HG03378 (cell line): ENCODE data around the gene ARIH1.
A peak's percentile ranks its signal among the peaks of the same experiment; 100 is the strongest.
"Not testable (repeated sequence)": the region's sequence is repeated elsewhere in the genome, so short reads cannot be mapped to it uniquely, and the experiment has no call there.

ENCODE experiments used
- ATAC-seq: cut with Tn5 transposase; IDR thresholded peaks from one replicate; pipeline ENCODE4 v1.9.1; 2021; ENCODE audit warnings: mild to moderate bottlenecking, moderate library complexity; ENCODE audit not compliant: unreplicated experiment

The ARIH1 gene, protein sequence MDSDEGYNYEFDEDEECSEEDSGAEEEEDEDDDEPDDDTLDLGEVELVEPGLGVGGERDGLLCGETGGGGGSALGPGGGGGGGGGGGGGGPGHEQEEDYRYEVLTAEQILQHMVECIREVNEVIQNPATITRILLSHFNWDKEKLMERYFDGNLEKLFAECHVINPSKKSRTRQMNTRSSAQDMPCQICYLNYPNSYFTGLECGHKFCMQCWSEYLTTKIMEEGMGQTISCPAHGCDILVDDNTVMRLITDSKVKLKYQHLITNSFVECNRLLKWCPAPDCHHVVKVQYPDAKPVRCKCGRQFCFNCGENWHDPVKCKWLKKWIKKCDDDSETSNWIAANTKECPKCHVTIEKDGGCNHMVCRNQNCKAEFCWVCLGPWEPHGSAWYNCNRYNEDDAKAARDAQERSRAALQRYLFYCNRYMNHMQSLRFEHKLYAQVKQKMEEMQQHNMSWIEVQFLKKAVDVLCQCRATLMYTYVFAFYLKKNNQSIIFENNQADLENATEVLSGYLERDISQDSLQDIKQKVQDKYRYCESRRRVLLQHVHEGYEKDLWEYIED

DNA sequence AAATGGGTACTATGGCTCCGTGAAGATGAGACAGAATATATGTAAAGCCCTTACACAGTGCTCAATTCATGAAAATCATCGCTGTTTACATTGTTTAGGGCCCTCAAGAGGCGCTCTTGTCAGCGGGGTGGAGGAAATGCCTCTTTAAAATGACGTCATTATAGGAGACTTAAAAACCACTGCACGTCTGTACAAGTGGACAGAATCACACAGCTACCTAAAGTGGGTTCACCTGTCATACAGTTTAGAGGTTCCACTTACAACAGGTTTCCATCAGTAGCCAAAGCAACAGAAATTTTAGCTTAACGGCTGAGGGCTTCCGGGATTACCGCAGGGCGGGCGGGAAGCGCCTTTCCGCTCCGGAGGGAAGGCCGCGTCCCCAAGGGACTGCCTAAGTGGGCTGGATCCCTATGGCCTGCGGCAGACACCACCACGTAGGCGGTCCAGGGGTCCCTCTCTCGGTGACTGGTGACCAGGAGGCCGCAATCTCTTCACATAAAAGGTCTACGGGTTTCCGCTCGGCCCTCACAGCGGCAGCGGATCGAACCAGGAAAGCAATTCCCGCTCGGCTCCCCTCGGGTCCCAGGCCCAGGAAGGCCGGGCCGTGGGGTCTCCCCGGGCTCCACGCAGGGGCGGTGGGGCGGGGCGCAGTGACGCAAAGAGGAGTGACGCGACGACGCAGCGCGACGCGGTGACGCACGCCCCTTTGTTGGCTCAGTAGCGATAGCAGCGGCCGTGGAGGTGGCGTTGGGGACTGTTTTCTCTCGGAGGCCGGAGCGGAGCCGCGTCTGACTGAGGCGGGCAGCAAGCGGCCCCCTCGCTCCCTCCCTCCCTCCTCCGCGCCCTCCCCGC is at the start of gene ARIH1:
TSS of gene ARIH1 (plus strand) at position 717 of the 852 bp plus-strand sequence. CDS start 310 bp downstream, outside the sequence.
- peak; percentile 67 for ATAC-seq

DNA sequence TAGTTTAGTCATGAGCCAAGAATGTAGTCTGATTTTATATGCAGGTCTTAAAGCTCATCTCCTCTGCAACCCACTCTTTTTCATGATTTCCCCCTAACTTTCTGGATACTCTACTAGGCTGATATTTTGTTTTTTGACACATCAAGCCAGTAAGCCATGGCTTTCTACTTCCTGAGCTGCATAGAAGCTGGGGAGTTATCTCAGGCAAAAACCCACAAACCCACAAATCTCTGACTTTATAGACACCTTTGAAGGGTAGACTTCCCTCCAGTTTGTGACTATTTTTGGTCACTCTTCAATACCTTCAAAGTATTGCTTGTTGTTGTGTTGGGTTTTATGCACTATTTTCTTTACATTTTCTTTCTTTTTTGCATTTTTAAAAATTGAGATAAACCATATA is 47.4 kb upstream of the ARIH1 start:
- no peak for ATAC-seq

DNA sequence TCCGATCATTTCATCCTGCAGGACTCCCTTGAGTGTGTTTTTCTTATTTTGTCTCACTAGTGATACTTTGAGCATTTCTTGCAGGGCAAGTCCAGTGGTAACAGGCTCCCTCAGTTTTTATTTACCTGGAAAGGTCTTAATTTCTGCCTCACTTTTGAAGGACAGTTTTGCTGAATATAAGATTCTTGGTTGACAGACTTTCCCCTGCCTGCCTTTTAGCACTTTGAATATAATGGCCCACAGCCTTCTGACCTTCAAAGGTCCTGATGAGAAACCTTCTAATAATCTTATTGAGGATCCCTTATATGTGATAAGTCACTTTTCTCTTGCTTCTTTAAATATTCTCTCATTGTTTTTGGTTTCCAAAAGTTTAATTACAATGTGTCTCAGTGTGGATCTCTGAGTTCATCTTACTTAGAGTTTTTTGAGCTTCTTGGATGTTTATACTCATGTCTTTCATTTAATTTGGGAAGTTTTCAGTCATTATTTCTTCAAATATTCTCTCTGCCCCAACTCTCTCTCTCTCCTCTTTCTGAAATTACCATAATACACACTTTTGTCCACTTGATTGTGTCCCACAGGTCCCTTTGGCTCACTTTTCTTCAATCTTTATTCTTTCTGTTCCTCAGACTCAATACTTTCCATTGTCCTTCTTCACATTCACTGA is 36.3 kb upstream of the ARIH1 start:
- ATAC-seq, result no peak

DNA sequence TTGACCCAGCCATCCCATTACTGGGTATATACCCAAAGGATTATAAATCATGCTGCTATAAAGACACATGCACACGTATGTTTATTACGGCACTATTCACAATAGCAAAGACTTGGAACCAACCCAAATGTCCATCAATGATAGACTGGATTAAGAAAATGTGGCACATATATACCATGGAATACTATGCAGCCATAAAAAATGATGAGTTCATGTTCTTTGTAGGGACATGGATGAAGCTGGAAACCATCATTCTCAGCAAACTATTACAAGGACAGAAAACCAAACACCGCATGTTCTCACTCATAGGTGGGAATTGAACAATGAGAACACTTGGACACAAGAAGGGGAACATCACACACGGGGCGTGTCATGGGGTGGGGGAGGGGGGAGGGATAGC is 31.3 kb upstream of the ARIH1 start:
- ATAC-seq, result not testable (repeated sequence)

DNA sequence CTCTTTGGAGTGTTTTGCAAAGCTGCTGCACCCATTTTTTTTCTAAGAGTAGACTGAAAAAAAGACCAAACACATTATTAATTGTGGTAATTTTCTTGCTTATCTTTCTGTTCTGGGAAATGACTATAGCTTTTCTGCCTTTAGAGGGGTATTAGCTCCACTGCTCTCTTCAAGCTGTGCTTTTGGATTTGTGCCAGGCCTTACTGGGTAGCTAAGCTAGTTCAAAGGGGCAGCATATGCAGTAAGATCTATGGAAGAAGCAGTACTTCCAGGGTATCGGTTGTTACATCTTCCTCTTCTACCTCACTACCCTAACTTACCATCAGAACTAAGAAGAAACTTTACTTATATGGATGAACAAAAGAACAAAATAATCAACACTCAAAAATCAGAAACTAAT is 28.7 kb upstream of the ARIH1 start:
- ATAC-seq, result no peak

DNA sequence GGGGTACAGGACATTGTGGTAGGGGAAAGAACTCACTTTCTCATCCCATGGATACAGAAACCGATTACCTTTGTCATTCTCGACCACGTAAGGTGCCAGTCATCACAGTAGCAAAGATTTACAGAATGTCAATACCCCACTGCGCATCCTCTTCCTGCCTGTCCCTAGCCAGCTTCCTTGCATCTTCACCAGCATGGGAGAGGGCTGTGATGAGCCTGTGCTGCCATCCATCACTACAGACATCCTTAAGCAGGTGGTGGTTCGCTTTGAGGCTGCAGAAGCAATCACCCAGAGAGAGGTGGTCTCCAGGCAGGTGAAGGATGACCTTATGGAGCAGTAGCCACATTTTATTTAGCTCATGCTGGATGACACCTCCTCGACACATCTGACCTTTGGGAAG is 23.3 kb upstream of the ARIH1 start:
- ATAC-seq, result no peak

DNA sequence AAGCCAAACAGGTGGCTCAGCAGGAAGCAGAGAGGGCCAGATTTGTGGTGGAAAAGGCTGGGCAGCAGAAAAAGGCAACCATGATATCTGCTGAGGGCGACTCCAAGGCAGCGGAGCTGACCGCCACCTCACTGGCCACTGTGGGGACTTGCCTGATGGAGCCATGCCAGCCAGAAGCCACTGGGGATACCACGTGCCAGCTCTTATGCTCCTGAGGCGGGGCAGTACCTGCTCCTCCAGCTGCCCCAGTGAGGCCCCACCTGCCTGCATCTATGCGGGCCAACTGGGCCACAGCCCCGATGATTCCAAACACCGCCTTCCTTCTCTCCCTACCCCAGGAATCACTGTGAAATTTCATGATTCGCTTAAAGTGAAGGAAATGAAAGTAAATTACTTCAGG is 22.9 kb upstream of the ARIH1 start:
- ATAC-seq, result no peak

DNA sequence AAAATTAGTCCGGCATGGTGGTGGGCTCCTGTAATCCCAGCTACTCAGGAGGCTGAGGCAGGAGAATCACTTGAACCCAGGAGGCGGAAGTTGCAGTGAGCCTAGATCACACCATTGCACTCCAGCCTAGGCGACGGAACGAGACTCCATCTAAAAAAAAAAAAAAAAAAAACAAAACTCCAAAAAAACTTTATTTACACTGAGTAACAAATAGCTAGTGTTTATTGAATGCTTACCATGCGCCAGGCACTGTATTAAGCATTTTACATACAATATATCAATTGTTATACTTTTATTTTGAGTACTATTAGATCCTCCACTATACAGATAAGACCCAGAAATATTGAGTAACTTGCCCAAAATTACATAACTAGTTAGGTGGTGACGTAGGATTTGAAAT is 17.4 kb upstream of the ARIH1 start:
- no peak for ATAC-seq

DNA sequence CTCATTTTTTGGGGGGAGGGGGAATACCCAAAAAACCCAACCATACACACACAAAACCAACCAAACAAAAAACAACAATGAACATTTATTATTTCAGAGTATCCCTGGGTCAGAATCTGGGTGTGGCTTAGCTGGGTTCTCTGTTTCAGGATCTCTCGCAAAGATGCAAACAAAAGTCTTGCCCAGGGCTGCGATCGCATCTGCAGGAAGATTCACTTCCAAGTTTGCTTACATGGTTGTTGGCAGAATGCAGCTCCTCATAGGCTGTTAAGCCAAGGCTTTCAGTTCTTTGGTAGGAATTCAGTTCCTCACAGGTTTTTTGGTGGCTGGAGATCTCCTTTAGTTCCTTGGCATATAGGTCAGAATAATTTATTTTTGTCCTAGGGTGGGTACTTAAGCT is 13.7 kb upstream of the ARIH1 start:
- ATAC-seq, result no peak

DNA sequence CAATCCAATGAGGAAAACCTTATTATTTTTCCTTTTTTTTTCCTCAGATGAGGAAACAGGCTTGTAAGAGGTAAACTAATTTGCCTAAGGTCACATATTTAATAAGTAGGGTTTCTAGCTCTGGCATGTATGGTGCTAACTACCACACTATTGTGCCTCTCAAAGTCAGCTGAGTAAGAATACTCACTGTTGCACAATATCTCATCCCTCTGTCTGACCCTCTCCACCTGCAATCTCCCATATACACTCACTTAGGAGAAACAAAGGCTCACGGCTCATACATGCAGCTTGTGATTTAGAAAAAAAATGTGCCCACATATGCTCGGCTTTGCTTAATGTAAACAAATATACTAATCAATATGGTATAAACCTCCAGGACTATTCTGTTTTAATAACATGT is 10.4 kb upstream of the ARIH1 start:
- ATAC-seq, result no peak

DNA sequence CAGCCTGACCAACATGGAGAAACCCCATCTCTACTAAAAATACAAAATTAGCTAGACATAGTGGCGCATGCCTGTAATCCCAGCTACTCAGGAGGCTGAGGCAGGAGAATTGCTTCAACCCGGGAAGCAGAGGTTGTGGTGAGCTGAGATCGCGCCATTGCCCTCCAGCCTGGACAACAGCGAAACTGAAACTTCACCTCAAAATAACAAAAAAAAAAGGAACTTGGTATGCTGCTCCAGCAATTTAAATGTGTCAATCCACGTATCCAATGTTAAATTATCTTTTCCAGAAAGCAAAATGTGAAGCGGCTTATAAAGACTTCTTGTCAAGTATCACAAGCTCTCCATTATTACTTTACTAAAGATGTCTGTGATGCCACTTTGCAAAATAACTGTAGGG is 9.9 kb upstream of the ARIH1 start:
- no peak for ATAC-seq

DNA sequence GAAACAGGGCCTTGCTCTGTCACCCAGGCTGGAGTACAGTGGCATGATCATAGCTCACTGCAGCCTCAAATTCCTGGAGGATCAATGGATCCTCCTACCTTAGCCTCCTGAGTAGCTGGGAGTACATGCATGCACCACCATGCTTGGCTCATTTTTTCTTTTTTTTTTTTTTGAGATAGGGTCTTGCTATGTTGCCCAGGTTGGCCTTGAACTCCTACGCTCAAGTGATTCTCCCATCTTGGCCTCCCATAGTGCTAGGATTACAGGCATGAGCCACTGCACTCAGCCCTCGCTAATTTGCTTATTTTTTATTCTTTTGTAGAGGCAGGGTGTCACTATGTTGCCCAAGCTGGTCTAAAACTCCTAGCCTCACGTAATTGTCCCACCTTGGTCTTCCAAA is 6.0 kb upstream of the ARIH1 start:
- ATAC-seq, result no peak

DNA sequence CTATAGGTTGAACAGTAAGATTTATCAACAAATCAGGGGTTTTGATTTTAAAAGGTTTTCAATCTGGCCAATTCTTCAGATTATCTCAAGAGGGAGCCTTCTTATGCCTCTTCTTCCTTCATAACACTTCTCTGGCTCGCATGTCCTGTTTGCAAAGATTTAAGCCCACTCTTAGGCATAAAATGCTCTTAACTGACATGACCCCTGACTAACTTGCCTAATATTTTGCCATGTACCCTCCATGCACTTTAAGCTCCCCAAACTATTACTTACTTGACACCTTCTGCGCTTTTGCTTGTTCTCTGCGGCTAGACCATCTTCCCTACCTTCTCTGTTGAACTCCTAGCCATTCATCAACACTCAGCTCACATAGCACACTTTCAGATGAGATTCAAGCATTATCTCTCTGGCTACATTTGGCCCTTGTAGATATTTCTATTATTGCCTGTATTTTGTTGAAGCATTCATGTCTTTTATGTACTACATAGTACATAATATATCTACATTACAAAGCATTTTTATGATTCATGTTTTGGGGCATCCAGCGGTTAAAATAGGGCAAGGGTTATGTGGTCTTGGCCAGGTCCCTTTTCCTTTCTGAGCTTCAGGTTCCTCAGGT is 1.0 kb upstream of the ARIH1 start:
- no peak for ATAC-seq

DNA sequence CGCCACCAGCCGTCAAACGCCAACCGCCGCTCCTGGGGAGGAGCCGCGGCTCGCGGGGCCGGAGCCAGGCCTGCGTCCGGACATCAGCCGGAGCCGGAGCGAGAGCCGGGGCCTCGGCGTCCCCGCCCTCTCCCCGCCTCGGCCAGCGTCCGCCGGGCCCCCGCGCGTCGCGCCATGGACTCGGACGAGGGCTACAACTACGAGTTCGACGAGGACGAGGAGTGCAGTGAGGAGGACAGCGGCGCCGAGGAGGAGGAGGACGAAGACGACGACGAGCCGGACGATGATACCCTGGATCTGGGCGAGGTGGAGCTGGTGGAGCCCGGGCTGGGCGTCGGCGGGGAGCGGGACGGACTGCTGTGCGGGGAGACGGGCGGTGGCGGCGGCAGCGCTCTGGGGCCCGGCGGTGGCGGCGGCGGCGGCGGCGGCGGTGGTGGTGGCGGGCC is 359 bp downstream of the ARIH1 start:
- ATAC-seq, result no peak

DNA sequence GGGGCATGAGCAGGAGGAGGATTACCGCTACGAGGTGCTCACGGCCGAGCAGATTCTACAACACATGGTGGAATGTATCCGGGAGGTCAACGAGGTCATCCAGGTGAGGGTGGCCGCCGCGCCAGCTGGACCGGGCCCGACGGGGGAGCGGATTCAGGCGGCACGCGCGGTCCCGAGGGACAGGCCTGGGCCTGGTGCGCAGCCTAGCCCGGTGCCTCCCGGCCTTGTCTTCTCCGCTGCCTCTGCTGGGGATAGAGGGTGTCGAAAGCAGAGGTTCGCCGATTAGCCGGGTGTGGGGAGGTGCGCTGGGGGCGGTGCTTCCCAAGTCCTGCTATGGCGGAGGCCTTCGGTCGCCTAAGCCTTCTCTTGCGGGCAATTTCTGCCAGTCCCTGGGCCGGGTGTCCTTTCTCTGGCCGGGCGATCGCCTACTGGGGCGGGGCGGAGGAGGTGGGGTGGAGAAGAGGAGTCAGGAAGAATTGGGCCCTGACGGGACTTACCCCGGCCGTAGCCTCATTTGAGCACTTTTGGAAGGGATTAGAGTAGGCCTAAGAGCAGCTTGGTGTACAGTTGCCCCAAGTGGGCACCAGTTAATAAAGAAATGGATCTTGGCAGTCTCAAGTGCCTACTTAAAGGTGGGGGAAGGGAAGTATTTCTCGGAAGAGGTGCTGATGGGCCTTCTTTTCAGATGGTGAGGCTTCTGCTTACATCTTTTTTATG is 940 bp downstream of the ARIH1 start:
- ATAC-seq, result no peak

DNA sequence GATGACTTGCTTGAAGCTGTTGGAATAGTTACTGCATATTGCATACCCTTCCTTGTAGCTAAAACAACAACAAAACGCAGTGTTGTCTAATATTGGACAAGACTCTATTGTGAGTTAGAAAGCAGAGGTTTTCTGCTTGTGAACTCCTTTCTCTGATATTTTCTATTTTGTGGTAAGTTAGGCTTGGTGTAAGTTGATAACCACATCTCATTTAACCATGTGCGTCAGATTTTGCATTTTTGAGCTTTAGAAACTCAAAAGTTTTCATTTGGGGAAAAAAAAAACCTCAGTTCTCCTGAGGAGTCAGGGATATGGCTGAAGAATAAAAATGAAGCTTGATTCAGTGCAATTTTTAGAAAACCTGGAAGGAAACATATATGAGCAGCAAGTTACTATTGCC is 1.5 kb downstream of the ARIH1 start:
- ATAC-seq, result no peak

DNA sequence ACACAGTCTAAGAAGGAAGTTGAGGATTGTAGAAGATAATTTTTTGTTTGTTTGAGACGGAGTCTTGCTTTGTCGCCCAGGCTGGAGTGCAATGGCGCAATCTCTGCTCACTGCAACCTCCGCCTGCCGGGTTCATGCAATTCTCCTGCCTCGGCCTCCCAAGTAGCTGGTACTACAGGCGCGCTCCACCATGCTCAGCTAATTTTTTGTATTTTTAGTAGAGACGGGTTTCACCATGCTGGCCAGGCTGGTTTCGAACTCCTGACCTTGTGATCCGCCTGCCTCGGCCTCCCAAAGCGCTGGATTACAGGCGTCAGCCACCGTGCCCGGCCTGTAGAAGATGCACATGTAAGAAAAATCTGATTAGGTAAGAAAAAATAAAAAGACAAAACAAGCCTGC is 2.2 kb downstream of the ARIH1 start:
- ATAC-seq, result not testable (repeated sequence)

DNA sequence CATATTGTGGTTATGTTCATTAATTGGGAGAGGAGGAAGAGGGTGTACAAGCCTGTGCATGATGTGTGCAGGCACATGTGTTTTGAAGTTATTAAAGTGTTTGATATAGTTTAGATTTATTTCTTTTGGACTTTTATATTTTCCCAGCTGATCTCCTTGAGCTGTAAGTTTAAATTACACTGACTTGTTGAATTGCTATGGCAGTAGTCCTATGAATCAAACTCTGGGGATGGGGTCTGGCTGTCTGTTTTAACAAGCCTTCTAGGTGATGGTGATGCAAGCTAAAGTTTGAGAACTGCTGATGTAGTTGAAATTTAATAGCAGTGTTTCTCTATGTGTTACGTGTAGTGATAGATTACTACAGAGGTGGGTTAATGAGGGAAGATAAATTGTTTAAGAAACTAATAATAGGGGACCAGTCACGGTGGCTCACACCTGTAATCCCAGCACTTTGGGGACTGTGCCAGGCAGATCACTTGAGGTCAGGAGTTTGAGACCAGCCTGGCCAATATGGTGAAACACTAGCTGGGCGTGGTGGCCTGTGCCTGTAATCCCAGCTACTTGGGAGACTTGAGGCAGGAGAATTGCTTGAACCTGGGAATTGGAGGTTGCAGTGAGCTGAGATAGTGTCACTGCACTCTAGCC is 7.0 kb downstream of the ARIH1 start:
- no peak for ATAC-seq

DNA sequence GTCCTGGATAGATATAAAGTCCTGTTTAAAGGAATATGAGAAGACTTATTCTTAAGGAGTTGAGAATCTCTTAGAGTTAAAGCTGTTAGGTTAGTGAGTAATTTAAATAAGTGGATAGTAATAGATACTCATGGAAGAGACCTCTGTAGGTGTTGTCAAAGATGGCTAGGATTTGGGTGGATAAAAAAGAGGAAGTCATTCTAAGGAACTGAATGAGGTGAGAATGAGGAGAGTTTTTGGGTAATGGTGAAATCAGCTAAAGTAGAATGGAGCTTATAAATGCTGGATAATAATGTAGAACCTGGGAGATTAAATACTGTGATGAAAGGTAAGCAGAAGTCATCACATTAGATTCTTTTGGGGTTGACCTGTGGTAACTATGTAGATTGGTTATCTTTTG is 8.1 kb downstream of the ARIH1 start:
- ATAC-seq, result no peak

DNA sequence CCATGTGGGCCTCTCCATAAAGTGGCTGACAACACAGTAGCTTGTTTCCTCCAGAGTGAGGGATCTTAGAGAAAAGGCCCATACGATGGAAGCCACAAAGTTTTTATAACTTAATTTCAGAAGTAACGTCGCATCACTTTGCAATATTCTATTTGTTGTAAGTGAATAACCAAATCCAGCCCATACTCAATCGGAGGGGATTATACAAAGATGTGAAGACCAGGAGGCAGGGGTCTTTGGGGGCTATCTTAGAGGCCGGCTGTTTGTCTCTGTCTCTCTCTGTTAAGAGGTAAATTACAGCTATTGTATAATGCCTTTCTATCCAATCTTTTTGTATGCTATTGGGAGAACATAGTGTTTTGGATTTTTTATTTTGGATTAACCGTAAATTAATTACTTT is 9.1 kb downstream of the ARIH1 start:
- ATAC-seq, result no peak
